Esophagus mucosa (tissue), 1 donor: Measurements from ENCODE around the gene KIFBP. TPM values are rescaled to one million over a fixed set of nuclear protein-coding genes. Genes with fewer than 3 reads are reported as not detected.
"Not testable (repeated sequence)": the region's sequence is repeated elsewhere in the genome, so short reads cannot be mapped to it uniquely, and the experiment has no call there.

Experiments used
- ATAC-seq: fragments of 200-7000 bp; cut with Tn5 transposase; one replicate; pipeline ENCODE4 v1.9.1; 2020
- total RNA-seq: library from RNA; stranded (reverse); gene quantifications from one replicate; pipeline ENCODE4 v1.2.4, GENCODE V29; 2023
- donor health status: DM: yes; HTN: yes; CAD: no.

KIFBP gene
- total RNA-seq, 1 donor from 2014 or later: 11.1 TPM

- no peak for ATAC-seq
Measured at GRCh38 chr10:69005704-69006485, 17.3 kb downstream of the KIFBP start.

GRCh38 chr10:69007260-69007659, 18.7 kb downstream of the KIFBP start:
- no peak for ATAC-seq

- no peak for ATAC-seq
Measured at GRCh38 chr10:69009360-69009759, 20.8 kb downstream of the KIFBP start.

- no peak for ATAC-seq
Measured at GRCh38 chr10:69010151-69010640, 21.6 kb downstream of the KIFBP start.

GRCh38 chr10:69012778-69013177, 24.2 kb downstream of the KIFBP start:
- ATAC-seq: not testable (repeated sequence)

- no peak for ATAC-seq
Measured at GRCh38 chr10:69014171-69014570, 25.6 kb downstream of the KIFBP start.

- no peak for ATAC-seq
Measured at GRCh38 chr10:69018613-69019012, 30.0 kb downstream of the KIFBP start.

GRCh38 chr10:69022611-69023010, 34.0 kb downstream of the KIFBP start:
- no peak for ATAC-seq

GRCh38 chr10:69025370-69025896, 36.8 kb downstream of the KIFBP start:
- ATAC-seq: no peak

- no peak for ATAC-seq
Measured at GRCh38 chr10:69033256-69033655, 44.7 kb downstream of the KIFBP start.

- no peak for ATAC-seq
Measured at GRCh38 chr10:69037489-69037888, 48.9 kb downstream of the KIFBP start.

- ATAC-seq: not testable (repeated sequence)
Measured at GRCh38 chr10:69040904-69041303, 52.3 kb downstream of the KIFBP start.

- no peak for ATAC-seq
Measured at GRCh38 chr10:69042417-69042816, 53.8 kb downstream of the KIFBP start.

- no peak for ATAC-seq
Measured at GRCh38 chr10:69042838-69043237, 54.2 kb downstream of the KIFBP start.

- ATAC-seq: no peak
Measured at GRCh38 chr10:69043931-69044531, 55.4 kb downstream of the KIFBP start.

GRCh38 chr10:69044546-69044945, 55.9 kb downstream of the KIFBP start:
- no peak for ATAC-seq

GRCh38 chr10:69045441-69046300, 57.1 kb downstream of the KIFBP start:
- peak; percentile 90 for ATAC-seq

- no peak for ATAC-seq
Measured at GRCh38 chr10:69047111-69047832, 58.7 kb downstream of the KIFBP start.

GRCh38 chr10:69048103-69048502, 59.5 kb downstream of the KIFBP start:
- ATAC-seq: peak; percentile 45

- no peak for ATAC-seq
Measured at GRCh38 chr10:69049566-69049961, 61.0 kb downstream of the KIFBP start.

- ATAC-seq: no peak
Measured at GRCh38 chr10:69051303-69051702, 62.7 kb downstream of the KIFBP start.
